Lung microvascular endothelial cell (primary cell): ENCODE results near the gene VCL. TPM values are rescaled to one million over a fixed set of nuclear protein-coding genes. Genes with fewer than 3 reads are reported as not detected.
A peak's percentile ranks its signal among the peaks of the same experiment; 100 is the strongest.
"Not testable (repeated sequence)": the region's sequence is repeated elsewhere in the genome, so short reads cannot be mapped to it uniquely, and the experiment has no call there.

Source experiments
- DNase-seq, 2 donors: peaks; one replicate each; pipeline versions ENCODE4 v3.0.0 to v3.0.0-alpha.2; 2010; ENCODE audit warnings: low read depth in 2 of 2
- total RNA-seq: library from RNA; depleted of rRNA; stranded (reverse); fragments of >200 nt; gene quantifications from 2 replicates; pipeline ENCODE4 v1.2.1, GENCODE V29; 2014

VCL gene
- total RNA-seq, 1 donor from 2014 or later: 41.7 TPM

DNA sequence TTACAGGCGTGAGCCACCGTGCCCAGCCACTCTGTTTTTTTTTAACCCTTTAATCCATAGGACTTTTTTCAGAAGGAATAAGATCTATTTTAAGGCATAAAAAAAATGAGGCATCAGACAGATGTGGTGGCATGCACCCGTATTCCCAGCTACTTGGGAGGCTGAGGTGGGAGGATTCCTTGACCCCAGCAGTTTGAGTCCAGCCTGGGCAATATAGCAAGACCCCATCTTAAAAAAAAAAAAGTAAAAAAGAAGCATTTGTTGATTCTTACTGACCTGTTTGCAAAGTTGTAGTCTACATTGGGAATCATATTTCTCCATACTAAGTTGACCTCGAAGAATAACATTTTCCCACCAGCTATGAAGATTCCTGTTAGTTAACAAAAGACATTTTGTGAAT lies 38.6 kb downstream of the VCL start:
- no peak for DNase-seq

DNA sequence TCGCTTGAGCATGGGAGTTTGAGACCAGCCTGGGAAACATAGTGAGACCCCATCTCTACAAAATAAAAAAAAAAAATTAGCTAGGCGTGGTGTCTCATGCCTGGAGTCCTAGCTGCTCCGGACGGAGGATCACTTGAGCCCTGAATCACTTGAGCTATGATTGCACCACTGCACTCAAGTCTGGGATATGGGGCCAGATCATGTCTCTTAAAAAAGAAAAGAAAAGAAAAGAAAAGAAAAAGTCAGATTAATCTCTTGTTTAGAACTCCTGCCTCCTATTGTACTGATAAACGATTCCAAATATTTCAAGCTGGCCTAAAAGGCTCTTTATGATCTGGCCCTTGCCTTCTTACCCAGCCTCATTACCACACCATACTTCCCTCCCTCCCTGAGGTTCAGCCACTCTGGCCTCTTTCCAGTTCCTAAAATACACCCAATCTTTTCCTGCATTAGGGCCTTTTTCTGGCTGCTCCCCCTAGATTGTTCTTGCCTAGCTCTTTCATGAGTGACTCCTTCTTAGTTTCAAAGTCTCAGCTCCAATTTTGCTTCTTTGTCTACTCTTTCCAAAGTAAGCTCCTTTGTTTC lies 41.7 kb downstream of the VCL start:
- peak in 1 of 2 donors; percentile 33 for DNase-seq

DNA sequence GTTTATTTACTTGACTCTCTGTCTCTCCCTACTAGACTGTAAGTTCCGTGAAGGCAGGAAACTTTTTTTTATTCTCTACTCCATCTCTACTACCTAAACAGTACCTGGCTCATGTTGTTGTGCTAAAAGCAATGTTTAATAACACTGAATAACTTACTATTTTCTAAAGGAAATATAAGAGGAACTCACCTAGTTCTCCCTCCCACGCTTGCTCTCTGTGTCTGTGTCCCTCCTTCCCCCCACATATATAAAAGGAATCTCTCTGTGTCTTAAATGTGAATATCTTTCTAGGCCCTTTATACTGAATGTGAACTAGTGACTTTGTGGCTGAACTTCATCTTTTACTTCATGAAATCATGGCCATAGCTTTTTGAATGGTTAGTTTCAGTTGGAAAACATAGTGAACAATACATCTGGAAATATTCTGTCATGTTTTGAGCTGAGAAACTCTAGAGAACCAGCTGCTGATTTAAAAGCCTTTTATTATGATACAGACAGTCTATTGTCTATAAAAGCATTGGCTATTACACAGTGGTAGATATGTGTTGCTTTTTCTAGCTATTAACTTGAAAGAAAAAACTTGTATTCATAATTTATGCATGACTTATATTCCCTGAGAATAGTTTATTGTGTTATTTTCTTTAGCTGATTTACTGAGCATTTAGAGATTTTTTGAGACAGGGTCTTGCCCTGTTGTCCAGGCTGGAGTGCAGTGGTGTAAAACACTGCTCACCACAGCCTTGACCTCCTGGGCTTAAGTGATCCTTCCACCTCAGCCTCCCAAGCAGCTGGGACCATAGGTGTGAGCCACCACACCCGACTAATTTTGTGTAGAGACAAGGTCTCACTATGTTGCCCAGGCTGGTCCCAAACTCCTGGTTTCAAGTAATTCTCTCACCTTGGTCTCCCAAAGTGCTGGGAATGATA lies 42.5 kb downstream of the VCL start:
- no peak for DNase-seq

DNA sequence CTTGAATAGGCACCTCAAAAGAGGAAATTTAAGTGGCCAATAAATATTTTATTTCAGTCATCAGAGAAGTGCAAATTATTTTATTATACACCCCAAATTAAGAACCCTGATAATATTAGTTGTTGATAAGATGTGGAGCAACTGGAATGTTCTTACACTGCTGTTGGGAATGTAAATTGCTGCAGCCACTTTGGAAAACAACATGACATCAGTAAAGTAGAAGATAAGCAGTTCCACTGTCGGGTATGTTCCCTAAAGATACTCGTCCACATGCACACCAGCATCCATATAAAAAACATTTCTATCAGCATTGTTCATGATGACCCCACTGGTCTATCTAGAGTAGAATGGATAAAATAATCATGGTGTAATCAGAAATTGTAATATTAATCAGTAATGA lies 46.5 kb downstream of the VCL start:
- DNase-seq: no peak

DNA sequence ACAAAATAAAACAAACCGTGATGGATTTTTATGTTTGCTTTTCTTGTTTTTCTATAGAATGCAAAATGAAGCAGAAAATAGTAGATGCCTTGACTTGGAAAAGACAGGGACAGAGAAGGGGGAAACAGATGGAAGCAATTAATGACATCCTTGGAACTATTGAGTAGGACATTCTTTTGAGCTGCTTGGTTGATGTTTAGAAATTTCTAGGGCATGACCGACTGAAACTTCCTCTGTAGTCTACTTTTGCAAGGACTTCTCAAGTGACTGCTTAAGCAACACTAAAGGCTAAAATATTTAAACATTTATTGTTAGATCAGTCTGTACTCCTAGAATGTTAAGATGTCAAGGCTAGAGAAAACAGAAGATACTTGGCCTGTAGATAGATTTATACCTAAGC lies 49.4 kb downstream of the VCL start:
- DNase-seq: peak in 1 of 2 donors; percentile 50

DNA sequence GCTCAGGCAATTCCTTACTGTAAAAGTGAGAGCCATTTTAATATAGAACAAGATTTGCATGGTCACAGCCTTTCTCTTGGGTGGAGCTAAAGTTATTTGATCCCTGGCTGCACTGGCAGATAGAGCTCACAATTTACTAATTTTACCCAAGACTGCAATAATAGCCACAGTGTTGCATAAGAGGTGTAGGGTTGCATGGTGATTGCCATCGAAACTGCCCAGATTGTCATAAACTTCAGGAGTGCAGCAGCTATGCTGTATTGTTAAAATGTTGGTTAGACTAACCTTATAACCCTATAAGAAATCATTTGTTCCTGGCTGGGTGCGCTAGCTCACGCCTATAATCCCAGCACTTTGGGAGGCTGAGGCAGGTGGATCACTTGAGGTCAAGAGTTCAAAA lies 50.0 kb downstream of the VCL start:
- DNase-seq: no peak

- DNase-seq: no peak
Observed at GRCh38 chr10:74048433-74048832, 50.5 kb downstream of the VCL start.

GRCh38 chr10:74049955-74050354 lies 52.0 kb downstream of the VCL start:
- no peak for DNase-seq

- DNase-seq: no peak
Observed at GRCh38 chr10:74050653-74051052, 52.7 kb downstream of the VCL start.

DNA sequence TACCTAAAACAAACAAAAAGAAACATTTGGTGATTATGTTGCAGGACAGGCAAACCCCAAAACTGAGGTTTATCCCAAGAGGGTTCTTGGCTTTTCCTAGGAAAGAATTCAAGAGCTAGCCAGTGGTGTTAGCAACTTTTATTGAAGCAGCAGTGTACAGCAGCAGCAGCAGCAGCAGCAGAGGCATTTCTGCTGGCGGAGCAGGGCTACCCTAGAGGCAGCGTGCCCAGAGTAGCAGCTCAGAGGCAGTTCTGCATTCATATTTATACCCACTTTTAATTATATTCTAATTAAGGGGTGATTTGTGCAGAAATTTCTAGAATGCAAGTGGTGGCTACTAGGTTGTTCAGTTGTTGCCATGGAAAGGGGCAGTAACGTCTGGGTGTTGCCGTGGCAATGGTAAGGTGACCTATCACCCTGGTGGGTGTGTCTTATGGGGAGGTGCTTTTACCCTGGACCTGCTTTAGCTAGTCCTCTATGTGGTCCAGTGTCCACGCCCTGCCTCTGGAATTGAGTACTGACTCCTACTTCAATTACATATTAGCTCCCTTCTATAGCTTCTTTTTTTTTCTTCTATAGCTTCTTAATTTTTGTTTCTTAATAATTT lies 53.9 kb downstream of the VCL start:
- DNase-seq: peak in 1 of 2 donors; percentile 13

DNA sequence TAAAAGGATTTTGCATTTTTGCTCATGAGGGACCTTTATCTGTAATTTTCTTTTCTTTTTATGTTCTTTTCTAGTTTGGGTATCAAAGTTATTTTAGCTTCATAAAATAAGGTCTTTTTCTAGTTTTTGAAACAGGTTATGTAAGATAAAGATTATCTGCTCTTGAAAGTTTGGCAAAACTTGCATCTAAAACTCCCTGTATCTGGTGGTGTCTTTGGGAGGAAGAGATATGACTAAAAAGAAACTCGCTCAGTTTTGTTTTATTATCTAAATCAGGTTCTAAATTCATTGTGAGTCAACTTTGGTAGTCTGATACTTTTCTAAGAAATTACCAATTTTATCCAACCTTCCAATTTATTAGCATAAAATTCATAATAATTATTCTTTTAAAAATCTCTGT lies 55.1 kb downstream of the VCL start:
- no peak for DNase-seq

- DNase-seq: no peak
Observed at GRCh38 chr10:74055383-74056049, 57.6 kb downstream of the VCL start.

DNA sequence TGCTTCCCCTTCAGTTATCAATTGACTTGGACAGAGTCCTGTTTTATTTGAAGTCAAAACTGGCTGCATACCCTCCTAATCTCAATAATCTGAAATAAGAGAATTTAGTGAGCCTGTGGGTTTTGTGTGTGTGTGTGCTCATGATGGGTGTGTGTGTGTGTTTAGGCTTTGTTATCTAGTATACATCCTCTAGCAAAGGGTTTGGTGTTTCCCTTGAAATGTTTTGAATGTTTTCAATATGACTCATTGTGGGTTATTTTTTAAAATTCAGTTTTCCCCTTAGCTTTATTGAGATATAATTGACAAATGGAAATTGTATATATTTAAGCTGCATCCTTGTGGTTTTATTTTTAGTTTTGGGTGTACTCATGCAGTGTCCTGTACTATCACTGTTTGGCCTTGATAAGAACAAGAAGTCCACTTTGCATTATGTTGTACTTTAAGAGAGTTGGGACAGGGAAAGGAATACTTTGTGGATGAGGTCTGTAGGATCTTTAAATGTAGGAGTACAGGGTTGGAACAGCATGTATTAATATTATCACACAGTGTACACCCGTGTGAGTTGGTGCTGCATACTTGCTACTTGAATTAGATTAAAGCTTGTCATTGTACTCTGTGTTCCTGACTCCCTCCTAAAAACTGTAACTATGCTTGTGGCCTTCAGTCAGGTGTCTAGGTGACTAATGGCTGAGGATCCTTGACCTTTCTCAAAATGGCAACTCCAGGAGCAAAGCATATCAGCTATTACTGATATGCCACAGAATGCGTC lies 58.3 kb downstream of the VCL start:
- peak; percentile 55 to 73 for DNase-seq

GRCh38 chr10:74058071-74058470 lies 60.2 kb downstream of the VCL start:
- DNase-seq: peak in 1 of 2 donors; percentile 40

GRCh38 chr10:74058658-74059057 lies 60.7 kb downstream of the VCL start:
- peak; percentile 36 to 77 for DNase-seq

DNA sequence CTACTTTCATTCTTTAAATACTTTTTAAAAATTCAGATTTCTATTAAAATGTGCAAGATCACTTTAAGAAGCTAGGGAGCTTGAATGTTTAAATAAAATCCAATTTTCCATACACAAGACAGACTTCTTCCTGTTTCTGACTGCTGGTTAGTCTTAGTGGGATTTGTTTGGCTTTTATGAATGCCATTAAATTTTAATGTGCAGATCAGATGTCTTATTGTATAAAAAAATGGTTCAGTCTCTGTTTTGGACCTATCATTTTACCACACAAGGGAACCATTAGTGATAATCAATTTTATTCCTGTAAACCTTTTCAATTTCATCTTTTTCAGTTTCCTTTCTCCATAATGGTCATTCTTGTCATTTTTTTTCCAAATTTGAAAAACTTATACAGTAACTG lies 63.2 kb downstream of the VCL start:
- DNase-seq: no peak

DNA sequence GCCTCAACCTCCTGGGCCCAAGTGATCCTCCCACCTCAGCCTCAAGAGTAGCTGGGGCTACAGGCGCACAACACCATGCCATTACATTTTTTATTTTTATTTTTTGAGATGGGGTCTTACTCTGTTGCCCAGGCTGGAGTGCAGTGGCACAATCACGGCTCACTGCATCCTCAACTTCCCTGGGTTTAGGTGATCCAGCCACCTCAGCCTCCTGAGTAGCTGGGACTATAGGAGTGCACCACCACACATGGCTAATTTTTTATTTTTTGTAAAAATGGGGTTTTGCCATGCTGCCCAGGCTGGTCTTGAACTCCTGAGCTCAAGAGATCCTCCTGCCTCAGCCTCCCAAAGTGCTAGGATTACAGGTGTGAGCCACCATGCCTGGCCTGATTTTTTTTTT lies 64.1 kb downstream of the VCL start:
- DNase-seq: not testable (repeated sequence)

GRCh38 chr10:74063256-74063655 lies 65.3 kb downstream of the VCL start:
- no peak for DNase-seq

GRCh38 chr10:74067373-74068352 lies 69.7 kb downstream of the VCL start:
- DNase-seq: no peak

- DNase-seq: peak; percentile 93 to 94
Observed at GRCh38 chr10:74071157-74071556, 73.2 kb downstream of the VCL start.
